Nasal cavity respiratory epithelium epithelial cell of viscerocranial mucosa (primary cell): ENCODE results near the gene TXNDC15. TPM values are rescaled to one million over a fixed set of nuclear protein-coding genes. Genes with fewer than 3 reads are reported as not detected.

Source experiments
- total RNA-seq: library from RNA; depleted of rRNA; stranded (reverse); fragments of >200 nt; gene quantifications from 2 replicates; pipeline ENCODE4 v1.2.3, GENCODE V29; 2014

The TXNDC15 gene
- total RNA-seq, result 41.2 and 64.6 TPM in 2 replicates

GRCh38 chr5:134873987-134874830, at the start of gene TXNDC15:
TSS of gene TXNDC15 (plus strand) at chr5:134874371. CDS start at chr5:134874428, 57 bp downstream.

GRCh38 chr5:134845852-134846640, 28.1 kb upstream of the TXNDC15 start, which contains the start of gene C5orf24:
TSS of gene C5orf24 (plus strand) at chr5:134845968. CDS start at chr5:134854901, 8,933 bp downstream.

GRCh38 chr5:134904610-134905245, 30.6 kb downstream of the TXNDC15 start, which contains the start of gene PCBD2:
TSS of gene PCBD2 (plus strand) at chr5:134905131. CDS start at chr5:134905140, 9 bp downstream.

Other genes with a start within 250 kb of the TXNDC15 start
- gene SAR1B, start 241.5 kb upstream of the TXNDC15 start, total RNA-seq, result 65.6 and 123 TPM in 2 replicates
- gene SEC24A, start 225.6 kb upstream of the TXNDC15 start, total RNA-seq, result 17.4 and 27.1 TPM in 2 replicates
- gene CAMLG, start 135.8 kb upstream of the TXNDC15 start, total RNA-seq, result 24.3 and 32.8 TPM in 2 replicates
- 13.3 and 27.1 TPM in 2 replicates for gene DDX46, start 115.6 kb upstream of the TXNDC15 start, total RNA-seq
- 31.8 and 43.9 TPM in 2 replicates for gene C5orf24, start 28.4 kb upstream of the TXNDC15 start, total RNA-seq
- 7.3 and 7.5 TPM in 2 replicates for gene PCBD2, start 30.8 kb downstream of the TXNDC15 start, total RNA-seq
- 0.21 and 0.34 TPM in 2 replicates for gene CATSPER3, start 93.5 kb downstream of the TXNDC15 start, total RNA-seq
- 84.1 and 191 TPM in 2 replicates for gene PITX1, start 159.9 kb downstream of the TXNDC15 start, total RNA-seq